Activated CD4-positive, alpha-beta T cell treated with anti-CD3 and anti-CD28 coated beads for 48 hours (primary cell): ENCODE measurements around the gene CD109.

ENCODE experiments used
- DNase-seq: peaks from one replicate; pipeline ENCODE4 v3.0.0-alpha.2; 2020

The CD109 gene

DNA sequence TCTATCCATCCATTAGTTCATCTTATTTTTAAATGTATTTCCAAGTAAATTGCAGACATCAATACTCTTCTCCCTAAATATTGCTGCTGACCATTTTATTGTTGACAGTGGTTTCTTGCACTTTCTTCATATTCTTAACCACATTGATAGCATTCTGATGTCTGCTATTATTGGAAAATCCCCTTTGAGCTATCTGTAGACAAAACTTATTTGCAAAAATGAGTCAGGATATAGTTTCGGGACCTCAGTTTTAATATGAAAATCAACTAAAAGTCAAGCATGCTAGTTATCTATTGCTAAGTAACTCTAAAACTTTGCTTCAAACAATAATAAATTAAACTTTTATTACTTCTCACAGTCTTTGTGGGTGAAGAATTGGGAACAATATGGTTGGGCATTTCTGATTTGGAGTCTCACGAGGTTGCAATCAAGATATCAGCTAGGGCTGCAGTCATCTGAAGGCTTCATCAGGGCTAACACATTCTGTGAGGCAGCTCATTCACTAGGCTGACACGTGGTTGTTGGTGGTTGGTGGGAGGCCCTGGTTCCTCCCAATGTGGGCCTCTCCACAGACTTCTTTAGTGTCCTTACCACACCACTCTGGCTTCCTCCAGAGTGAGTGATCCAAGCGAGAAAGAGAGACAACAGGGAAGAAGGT lies 32.7 kb downstream of the CD109 start:
- peak; percentile 69 for DNase-seq

GRCh38 chr6:73731285-73731684 lies 35.3 kb downstream of the CD109 start:
- no peak for DNase-seq

DNA sequence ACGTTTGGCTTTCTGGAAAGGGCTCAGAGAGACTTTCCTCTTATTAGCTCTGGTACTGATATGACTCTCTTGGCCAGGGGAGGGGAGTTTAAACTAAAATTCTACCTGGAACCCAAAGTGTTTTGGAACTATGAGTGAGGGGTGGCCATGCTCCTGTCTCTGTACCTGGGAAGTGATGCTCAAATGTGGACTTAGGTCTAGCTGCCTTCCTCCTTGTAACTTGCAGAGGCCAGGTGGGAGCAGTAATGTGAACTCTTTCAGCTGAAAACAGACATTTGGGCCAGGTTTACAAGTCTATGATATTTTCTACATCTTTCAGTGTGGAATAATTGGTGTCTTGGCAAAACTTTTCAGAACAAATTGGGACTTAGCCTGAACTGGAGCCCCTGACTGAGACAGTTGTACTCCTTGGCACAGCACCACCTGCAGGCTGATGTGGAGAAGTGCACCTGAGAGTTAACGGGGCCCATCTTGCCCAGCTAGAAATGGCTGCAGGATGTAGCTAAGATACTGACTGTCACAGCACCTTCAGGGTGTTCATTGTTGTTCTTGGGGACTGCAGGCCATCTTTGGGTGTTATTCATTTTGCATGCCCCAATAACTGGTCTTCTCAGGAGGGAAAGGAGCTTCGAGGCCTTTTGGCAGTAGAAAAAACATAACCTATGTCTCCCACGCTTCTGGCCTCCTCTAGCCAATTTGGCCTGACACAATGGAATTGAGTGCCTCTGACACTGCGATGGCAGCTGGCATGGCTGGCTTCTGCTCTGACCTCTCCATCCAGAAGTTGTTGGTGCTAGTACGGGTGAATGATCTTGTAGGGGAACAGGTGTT lies 37.1 kb downstream of the CD109 start:
- DNase-seq, result peak; percentile 80

DNA sequence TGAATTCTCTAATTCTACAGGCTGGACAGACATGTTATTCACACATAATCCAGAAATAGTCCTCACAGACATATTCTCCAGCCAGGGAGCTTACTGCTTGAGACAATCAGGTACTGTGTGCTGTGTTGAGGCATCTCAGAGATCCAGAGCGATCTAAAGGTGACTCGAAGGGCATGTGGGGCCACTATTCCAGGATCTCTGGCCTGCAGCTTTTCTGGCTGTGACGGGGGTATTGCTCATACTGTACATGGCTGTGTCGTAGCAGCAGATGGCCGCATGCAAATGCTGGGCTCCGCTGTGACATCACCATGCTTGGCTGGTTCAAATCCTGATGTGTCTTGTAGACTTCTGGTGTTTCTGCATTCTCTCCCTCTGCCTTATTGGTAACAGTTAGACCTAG lies 37.8 kb downstream of the CD109 start:
- no peak for DNase-seq

DNA sequence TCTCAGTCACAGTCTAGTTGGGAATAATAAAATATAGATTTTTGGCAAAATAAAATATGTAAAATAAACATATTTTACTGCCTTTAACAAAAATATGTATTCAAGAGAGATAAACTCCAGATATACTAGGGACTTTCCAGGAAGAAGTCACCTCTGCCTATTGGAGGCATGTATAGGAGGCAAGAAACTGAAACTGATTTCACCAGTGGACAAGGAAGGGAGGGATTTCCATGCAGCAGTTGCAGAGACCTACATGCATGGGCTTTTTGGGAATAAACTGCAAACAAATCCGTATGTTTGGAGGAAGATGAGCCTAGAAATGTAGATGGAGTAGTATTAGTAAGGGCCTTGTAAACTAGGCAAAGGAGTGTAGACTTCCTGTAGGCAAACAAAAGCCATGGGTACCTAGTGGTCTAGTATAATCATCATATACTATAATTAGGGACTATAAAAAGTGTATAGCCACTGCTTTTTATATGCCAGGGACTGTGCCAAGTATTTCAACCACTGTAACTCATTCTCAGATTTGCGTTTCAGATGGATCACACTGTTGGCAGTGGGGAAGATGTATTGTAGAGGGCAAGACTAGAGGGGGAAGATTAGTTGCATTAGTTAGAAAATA lies 38.9 kb downstream of the CD109 start:
- DNase-seq, result no peak

DNA sequence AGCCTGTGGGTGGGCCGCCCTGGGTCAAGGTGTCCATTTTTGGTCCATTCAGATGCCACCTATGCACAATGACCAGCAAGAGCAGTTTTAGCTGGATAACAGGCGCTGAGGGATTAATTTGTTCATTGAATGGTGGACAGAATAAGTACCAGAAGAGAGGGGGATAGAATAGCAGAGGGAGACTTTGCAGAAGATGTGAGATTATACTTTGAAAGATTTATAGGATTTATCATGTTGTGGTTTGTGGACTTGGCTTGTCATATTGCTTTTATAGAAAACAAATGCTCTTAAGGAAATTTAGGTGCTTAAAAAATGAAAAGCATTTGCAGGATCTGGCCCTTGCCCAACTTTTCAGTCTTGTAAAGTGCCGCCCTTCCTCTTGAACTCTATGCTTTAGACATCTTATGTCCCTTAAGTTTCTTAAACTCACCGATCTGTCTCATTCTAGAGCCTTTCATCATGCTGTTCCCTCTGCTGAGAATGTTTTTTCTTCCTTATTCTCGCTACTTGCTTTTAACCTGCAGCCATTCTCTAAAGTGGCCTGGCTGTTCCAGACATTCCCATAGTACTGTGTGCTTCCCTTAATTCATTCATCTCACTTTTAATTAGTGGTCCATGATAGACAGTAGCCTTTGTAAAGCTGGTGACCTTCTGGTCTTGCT lies 42.5 kb downstream of the CD109 start:
- DNase-seq, result no peak

GRCh38 chr6:73739096-73739495 lies 43.1 kb downstream of the CD109 start:
- DNase-seq, result no peak

- no peak for DNase-seq
Measured at GRCh38 chr6:73742433-73742832, 46.4 kb downstream of the CD109 start.

DNA sequence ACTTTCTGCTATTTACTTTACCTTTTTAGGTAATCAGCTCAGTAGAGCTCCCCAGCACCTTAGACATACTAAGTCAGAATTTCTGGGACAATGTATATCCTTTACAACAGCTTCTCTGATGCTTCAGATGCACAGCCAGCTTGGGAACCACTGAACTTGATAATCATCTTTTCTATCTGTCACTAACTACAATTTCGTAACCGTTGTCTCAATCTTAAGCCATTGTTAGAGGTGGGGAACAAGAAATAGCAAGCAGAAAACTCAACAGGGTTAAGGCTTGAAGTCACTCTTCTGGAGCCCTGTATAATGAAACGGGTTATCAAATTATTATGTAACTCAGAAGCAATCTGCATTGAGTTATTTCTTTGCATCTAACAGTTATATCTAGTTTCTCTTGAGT lies 47.1 kb downstream of the CD109 start:
- no peak for DNase-seq

DNA sequence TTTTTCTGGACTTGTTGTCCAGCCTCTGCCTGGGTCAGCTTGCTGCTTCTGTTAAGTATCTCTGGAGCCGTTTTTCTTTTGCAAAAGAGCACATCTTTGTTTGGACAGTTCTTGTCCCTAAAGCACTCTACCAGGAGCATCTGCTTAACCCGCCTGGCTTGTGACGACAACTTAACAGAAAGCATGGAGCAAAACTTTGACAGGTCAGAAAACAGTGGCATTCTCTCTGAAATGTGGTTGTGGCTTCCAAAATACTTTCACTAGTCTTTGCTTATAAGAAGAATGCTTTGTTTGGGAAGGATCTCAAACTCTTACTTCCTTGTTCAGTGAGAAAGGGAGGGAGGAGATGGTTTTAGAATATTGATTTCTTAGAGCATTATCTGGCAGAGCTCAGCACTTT lies 47.6 kb downstream of the CD109 start:
- DNase-seq, result no peak

DNA sequence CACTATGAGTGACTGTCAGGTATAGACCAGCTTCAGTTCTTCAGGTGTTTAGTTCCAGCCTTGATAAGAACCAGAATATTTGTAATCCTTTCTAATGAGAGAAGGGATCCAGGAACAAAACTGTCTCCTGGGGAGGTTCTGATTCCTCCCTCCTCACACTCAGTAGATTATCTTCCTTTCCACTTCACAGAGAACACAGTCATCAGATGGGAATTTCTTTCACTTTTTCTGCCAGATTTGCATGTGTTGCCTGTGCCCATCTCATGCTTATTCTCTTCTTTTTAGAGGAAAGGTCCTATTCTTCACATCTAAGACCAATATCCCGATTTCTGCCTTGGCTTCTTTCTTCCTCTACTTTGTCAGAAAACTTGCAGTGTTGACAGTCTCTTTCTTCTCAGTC lies 50.8 kb downstream of the CD109 start:
- DNase-seq, result no peak

GRCh38 chr6:73747289-73747688 lies 51.3 kb downstream of the CD109 start:
- no peak for DNase-seq

DNA sequence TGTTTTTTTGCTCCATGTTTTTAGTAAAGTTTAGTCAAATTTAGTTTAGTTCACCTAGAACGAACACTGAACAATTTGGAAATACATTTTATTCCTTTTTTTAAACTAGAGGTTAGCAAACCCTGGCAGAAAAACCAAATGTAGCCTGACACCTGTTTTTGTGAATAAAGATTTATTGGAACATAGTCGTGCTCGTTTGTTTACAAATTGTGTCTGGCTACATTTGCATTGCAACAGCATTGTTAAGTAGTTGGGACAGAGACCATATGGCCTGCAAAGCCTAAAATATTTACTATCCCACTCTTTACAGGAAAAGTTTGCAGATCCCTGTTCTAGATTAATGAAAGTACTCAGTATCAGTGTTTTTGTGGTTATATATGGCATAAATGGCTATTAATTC lies 56.9 kb downstream of the CD109 start:
- no peak for DNase-seq

DNA sequence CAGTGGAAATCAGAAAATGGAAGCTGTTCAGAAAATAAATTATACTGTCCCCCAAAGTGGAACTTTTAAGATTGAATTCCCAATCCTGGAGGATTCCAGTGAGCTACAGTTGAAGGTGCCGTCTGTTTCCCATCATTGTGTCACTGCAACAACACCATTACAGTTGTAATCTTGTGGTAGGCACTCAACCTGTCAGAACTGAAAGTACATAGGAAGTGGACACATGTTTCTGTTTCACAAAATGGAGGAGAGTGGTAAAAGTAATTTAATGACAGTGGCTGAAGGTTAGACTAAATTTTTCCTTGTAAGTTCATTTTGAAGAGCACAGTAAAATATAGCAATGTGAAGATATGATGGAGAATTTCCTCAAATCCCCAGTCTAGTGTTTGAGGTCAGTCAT lies 70.0 kb downstream of the CD109 start:
- no peak for DNase-seq

- DNase-seq, result no peak
Measured at GRCh38 chr6:73768558-73768957, 72.6 kb downstream of the CD109 start.

GRCh38 chr6:73769976-73770375 lies 74.0 kb downstream of the CD109 start:
- no peak for DNase-seq

DNA sequence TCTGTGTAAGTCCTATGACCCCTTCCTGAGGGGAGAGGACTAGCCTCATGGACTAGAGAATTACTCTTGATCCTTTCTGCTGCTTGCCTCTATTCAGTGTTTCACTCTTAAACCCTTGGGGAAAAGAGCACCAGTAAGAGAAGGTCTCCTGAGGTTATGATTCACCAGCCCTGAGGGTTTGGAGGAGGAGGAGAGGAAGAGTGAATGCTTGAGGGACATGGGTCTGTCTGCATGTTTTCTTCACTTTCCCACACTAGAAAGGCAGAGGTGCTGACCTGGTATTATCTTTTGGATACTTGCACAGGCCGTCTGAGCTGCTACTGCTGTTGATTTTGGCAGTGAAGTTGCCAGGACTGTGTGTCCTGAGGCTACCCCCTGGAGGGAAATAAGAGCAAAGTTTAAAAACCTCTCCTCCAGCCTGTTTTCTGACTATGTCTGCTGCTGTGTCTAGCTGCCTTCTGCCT lies 78.3 kb downstream of the CD109 start:
- no peak for DNase-seq

DNA sequence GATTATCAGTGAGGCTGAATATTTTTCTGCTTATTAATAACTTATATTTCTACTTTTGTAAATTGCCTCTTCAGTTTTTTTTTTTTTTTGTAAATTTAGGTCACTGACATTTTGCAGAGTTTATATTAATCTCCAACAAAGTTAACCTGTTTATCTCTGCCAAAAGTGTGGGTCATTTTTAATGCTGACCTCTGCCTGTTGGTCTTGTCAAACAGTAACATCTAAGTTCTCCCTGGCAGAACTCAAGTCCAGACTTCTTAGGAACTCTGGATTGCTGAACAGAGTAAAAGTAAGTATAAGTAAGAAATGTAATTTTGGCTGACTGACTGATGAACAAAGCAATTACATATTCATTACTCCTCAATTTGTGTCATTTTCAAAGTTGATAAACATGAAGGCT lies 83.9 kb downstream of the CD109 start:
- no peak for DNase-seq

DNA sequence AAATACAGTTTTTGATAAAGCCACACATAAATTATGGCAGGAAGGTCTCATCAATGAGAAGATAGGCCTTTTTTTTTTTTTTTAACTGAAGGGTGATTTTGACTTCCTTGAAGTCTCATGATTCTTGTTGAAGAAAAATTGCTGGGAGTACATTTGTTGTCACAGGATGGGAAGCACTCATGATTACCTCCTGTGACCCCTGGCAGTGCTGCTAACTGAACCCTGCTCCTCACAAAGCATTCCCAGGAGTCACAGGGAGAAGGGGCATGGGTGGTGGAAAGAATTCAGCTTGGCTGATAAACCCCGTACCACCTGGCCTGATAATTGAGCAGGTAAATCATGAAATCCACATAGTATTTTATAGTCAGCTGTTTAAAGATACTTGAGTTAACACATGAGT lies 86.9 kb downstream of the CD109 start:
- no peak for DNase-seq

GRCh38 chr6:73784726-73785505 lies 88.9 kb downstream of the CD109 start:
- DNase-seq, result no peak

GRCh38 chr6:73790574-73790973 lies 94.6 kb downstream of the CD109 start:
- no peak for DNase-seq

DNA sequence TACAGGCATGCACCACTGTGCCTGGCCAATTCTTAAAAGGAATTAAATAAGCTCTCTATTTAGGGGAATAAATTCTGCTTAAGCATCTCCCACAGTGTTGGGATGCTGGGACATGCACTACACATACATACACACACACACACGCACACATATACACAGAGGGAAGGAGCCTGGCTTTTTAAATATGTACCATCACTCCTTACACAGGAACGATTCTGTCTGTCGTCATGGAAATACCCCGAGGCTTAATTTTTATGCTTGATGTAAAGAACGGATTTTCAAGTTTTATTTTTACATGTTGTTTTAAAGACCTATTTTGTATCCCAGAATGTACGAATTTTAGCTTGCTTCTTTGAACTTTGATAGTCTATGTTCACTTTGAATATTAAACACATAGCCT lies 95.3 kb downstream of the CD109 start:
- no peak for DNase-seq

GRCh38 chr6:73792738-73793137 lies 96.7 kb downstream of the CD109 start:
- DNase-seq, result no peak
